Skin epidermis (tissue), 12 donors: ENCODE results near the gene ESRRA.
A peak's percentile ranks its signal among the peaks of the same experiment; 100 is the strongest.

Experiments
- H3K27ac ChIP-seq, 21 experiments: fragments of 200-600 bp; sonication (generic) in 11 of 21; one replicate each; pipeline ENCODE4 v1.5.0; 2020; ENCODE audit warnings: mild to moderate bottlenecking in 3 of 21, inconsistent platforms in 2 of 21, moderate library complexity in 2 of 21
- H3K4me3 ChIP-seq, 7 experiments: fragments of 200-600 bp; sonication (generic) in 2 of 7; one replicate each; pipeline ENCODE4 v1.5.0; 2020; ENCODE audit warnings: inconsistent platforms in 2 of 7, mild to moderate bottlenecking in 2 of 7, moderate library complexity in 1 of 7

The ESRRA gene

DNA sequence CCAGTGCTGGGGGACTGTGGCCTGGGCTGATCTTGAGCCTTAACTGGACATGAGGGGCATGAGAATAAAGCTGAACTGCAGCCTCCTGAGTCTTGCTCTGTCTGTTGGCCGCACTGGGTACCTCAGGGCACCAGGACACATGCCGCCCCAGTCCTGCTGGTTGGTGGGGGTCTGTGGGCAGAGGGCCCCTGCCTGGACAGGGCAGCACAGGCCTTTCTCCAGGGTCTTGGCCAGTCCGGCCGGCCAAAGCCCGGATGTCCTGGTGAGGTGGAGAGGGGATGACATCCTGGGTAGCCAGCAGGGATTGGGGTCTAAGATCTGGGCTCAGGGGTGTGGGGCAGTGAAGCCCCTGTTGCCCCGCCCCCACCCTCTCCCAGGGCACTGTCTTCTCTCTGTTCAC is 52.1 kb downstream of the ESRRA start:
- Histone ChIP-seq H3K27ac (peak overlapping the region in 7 of 21 experiments; percentile 85 to 93 (median 90)), H3K4me3 (no peak overlapping the region)

DNA sequence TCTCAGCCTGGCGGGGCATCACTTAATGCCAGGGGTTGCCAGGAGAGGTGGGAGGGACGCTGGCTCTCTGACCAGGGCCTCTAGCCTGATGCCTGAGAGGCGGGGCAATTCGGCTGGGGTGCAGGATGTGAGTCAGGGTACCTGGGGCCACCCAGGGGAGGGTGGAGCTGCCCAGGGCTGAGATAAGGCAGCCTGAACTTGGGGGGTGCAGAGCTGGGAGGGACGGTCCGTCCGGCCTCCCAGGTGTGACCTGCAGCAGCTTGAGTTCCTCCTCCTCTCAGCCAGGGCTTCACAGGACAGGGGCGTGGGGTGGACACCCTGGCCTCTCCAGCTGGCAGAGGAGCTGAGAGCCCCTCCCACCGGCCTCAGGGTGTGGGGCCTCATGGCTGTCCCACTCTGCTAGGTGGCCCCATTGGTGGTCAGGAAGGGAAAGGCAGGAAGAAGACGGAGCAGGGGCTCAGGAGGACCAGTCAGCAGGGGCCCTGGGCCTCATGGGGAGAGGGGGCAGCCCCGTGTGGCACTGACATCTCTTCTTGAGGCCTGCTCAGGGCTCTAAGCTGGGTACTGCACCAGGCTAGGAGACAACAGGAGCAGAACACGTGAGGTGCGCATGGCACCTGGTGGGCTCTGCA is 52.7 kb downstream of the ESRRA start:
- Histone ChIP-seq H3K27ac (peak overlapping the region; percentile 27 to 97 (median 90)), H3K4me3 (peak overlapping the region in 6 of 7 experiments; percentile 74 to 91 (median 84))

DNA sequence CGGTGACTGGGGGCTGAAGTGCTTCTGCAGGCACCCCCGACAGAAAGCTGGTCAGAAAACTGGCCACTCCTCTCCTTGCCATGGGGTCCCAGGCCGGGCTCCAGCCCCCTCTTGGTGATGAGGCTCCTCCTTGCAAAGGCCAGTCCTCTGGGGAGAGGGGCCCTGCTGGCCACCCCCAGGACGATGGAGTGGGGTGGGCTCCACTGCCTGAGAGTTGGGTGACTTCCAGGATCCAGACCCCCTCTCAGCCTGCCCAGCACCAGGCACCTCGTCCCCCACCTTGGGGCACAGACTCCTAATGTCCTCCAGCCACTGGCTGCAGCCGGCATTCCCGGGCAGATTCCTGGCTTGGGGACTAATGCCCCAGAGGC is 53.2 kb downstream of the ESRRA start:
- peak overlapping the region; percentile 27 to 97 (median 90) for H3K27ac ChIP-seq
- peak overlapping the region; percentile 74 to 91 (median 85) for H3K4me3 ChIP-seq

DNA sequence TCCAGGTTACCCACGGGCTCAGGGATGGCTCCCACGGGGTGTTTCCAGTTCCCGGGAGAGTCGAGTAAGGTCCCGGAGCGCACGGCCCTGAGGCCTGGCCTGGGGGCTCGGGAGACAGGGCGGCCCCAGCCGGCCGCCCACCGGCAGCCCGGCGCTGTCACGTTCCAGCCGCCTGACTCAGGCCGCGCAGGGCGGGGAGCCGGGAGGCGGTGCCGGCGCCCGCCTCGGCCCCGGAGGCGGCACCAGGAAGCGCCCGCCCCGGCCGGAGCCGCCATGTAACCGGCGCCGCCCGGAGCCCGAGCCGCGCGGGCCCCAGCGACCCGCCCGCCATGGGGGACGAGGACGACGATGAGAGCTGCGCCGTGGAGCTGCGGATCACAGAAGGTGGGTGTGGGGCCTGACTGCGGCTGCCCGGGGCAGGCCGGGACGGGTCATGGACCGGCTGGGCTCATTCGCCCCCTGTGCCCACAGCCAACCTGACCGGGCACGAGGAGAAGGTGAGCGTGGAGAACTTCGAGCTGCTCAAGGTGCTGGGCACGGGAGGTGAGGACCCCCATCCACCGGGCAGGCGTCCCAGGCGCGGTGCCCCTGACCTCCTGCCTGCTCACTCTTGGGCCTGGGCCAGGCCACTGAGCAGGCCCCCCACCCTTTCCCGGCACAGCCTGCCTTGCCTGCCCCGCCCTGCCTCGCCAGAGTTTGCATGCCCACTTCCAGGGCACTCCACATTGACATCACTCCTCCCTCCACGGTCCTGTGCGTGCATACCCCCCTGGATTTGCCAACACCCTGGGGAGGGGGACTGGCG is 53.8 kb downstream of the ESRRA start, which contains the start of gene RPS6KA4:
Gene RPS6KA4, plus strand, starts transcription at position 256 of the 805 bp plus-strand sequence. Its CDS starts 74 bp downstream, at position 330.
- H3K4me3 ChIP-seq, result peak within 1 kb of the TSS; percentile 74 to 91 (median 85)
- peak within 1 kb of the TSS; percentile 67 to 97 (median 90) for H3K27ac ChIP-seq

DNA sequence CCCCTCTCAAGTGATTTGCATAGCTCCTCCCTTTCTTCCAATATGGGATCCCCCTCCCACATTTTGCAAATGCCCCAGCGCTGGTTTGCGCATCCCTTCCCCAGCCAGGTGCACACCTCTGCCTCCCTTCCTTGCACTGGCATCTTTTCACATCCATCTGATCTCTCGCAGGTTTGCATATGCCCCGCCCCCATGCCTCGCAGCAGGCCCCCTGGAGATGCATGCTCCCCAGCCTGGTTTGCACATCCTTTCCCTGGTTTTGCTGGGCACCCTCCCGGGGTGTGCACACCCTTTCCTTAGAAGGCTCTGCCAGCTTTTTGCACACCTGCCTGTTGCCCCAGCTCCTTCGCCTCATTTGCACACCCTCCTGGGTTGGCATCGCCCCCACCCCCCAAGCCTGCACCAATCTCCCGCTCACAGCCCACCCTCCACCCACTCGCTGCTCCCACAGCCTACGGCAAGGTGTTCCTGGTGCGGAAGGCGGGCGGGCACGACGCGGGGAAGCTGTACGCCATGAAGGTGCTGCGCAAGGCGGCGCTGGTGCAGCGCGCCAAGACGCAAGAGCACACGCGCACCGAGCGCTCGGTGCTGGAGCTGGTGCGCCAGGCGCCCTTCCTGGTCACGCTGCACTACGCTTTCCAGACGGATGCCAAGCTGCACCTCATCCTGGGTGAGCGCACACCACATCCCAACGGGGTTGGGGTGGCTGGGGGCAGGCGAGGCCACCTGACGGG is 54.6 kb downstream of the ESRRA start:
- H3K27ac ChIP-seq, result peak overlapping the region in 18 of 21 experiments; percentile 67 to 97 (median 91)

DNA sequence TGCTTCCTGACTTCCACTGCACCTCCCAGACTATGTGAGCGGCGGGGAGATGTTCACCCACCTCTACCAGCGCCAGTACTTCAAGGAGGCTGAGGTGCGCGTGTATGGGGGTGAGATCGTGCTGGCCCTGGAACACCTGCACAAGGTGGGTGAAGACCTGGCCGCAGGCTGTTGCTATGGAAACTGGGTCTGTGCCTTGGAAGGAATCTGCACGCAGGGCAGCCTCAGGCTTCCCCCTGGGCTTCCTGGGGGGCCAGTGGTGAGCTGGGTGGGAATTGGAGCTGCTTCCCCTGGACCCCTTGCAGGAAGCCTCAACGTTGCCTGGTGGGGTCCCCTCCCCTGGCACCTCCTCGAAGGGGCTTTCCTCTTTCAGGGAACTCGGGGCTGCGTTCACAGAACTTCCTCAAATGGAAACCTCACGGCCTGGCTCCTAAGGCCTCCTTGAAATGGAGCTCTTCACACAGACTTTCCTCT is 55.2 kb downstream of the ESRRA start:
- peak overlapping the region; percentile 74 to 91 (median 85) for H3K4me3 ChIP-seq
- peak overlapping the region in 8 of 21 experiments; percentile 9 to 93 (median 92) for H3K27ac ChIP-seq

More for the DNA sequence above, 54.6 kb downstream of the ESRRA start:
- H3K4me3 ChIP-seq, result peak overlapping the region; percentile 74 to 91 (median 85)

DNA sequence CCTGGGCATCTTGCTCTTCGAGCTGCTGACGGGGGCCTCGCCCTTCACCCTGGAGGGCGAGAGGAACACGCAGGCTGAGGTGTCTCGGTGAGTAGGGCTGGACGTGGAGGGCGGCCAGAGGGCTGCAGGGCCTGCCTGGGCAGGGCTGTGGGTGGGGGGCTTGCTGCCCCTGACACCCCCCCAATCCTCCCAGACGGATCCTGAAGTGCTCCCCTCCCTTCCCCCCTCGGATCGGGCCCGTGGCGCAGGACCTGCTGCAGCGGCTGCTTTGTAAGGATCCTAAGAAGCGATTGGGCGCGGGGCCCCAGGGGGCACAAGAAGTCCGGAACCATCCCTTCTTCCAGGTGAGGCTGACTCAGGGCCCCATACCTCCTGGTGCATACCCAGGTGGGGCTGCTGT is 56.3 kb downstream of the ESRRA start:
- no peak overlapping the region for H3K4me3 ChIP-seq
- peak overlapping the region in 2 of 21 experiments; percentile 30 to 92 for H3K27ac ChIP-seq

DNA sequence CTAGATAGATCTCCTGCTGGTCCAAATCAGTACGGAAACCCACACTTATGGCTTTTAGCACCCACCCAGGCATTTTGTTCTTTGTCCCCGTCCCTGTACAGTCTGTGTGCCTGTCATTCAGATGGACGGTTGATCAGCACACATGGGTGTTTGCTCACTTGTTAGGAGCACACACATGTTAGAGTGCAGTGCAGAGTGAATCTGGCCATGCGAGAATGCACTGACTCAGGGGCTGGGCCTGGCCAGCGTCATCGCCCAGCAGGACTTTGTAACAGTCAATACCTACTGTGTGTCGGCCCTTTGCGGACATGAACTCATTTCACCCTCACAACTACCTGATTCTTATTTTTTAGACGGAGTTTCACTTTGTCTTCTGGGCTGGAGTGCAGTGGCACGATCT is 57.0 kb downstream of the ESRRA start:
- no peak overlapping the region for H3K27ac ChIP-seq
- H3K4me3 ChIP-seq, result no peak overlapping the region

DNA sequence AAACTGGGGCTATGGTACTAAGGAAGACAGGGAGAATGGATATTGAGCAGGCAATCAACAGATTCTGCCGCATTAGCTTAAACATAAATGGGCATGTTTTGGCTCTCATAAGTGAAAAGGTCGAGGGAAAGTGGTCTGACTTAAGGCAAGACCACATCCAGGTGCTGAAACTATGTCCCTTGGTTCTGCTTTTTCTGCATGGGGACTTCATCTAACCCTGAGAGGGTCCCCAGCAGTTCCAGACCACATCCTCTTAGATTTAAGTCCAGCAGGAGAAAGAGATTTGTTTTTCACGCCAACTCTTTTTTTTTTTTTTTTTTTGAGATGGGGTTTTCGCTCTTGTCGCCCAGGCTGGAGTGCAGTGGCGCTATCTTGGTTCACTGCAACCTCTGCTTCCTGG is 59.1 kb downstream of the ESRRA start:
- no peak overlapping the region for H3K4me3 ChIP-seq
- no peak overlapping the region for H3K27ac ChIP-seq

DNA sequence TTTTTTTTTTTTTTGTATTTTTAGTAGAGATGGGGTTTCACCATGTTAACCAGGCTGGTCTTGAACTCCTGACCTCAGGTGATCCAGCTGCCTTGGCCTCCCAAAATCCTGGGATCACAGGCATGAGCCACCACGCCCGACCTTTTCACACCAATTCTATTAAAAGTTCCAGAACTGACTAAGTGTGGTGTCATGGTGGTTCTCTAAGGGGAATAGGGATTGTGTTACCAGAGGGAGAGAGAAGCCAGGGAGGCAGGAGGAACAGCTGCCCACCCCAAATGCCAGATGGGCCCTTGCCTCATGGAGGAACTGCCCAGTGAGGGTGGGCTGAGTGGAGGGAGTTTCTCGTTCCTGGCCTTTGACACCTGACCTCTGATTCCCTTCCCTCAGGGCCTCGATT is 59.6 kb downstream of the ESRRA start:
- Histone ChIP-seq H3K4me3 (no peak overlapping the region), H3K27ac (no peak overlapping the region)
